HepG2 (cell line): ENCODE measurements around the gene RBCK1. TPM values are rescaled to one million over a fixed set of nuclear protein-coding genes. Genes with fewer than 3 reads are reported as not detected.

ENCODE experiments used
- AKAP8 ChIP-seq: sonication (generic); formaldehyde crosslinking; IDR thresholded peaks from 2 replicates; pipeline ENCODE4 v1.5.1; 2020; ENCODE audit warnings: mild to moderate bottlenecking, missing genetic modification reagents
- CEBPB ChIP-seq: IDR thresholded peaks from 2 replicates; pipeline ENCODE4 v1.6.1; 2011; ENCODE audit warnings: low read depth, low read length, improper control_type of control experiment, borderline replicate concordance
- GFI1 ChIP-seq: sonication (generic); formaldehyde crosslinking; IDR thresholded peaks from 2 replicates; pipeline ENCODE4 v1.5.0; 2020; ENCODE audit warnings: missing genetic modification reagents, mild to moderate bottlenecking, borderline replicate concordance
- HMGXB4 ChIP-seq, 2 experiments: sonication (generic) in 1 of 2; formaldehyde crosslinking in 1 of 2; IDR thresholded peaks; 2 replicates each; pipeline versions ENCODE4 v1.4.0 to v1.6.1; 2018 to 2020; ENCODE audit warnings: missing genetic modification reagents in 2 of 2, borderline replicate concordance in 1 of 2, low read depth in 1 of 2, mild to moderate bottlenecking in 1 of 2, missing biosample characterization in 1 of 2
- HNF4A ChIP-seq: sonication (generic); formaldehyde crosslinking; IDR thresholded peaks from 2 replicates; pipeline ENCODE4 v1.4.0; 2020; ENCODE audit warnings: missing genetic modification reagents
- IKZF4 ChIP-seq: sonication (generic); formaldehyde crosslinking; IDR thresholded peaks from 2 replicates; pipeline ENCODE4 v1.5.1; 2020; ENCODE audit warnings: borderline replicate concordance, mild to moderate bottlenecking, low read depth, missing genetic modification reagents; ENCODE audit errors: not compliant biosample characterization
- JDP2 ChIP-seq: sonication (generic); formaldehyde crosslinking; IDR thresholded peaks from 2 replicates; pipeline ENCODE4 v1.8.1; 2022; ENCODE audit warnings: missing genetic modification reagents, borderline replicate concordance
- KAT2B ChIP-seq: fragments of 150-350 bp; IDR thresholded peaks from 2 replicates; pipeline ENCODE4 v1.6.1; 2014; ENCODE audit warnings: low read depth, low read length, borderline replicate concordance
- KDM1A ChIP-seq: IDR thresholded peaks from 2 replicates; pipeline ENCODE4 v1.6.1; 2016; ENCODE audit warnings: missing compliant biosample characterization
- KDM6A ChIP-seq: IDR thresholded peaks from 2 replicates; pipeline ENCODE4 v1.6.1; 2016; ENCODE audit warnings: low read depth
- MBD4 ChIP-seq: IDR thresholded peaks from 2 replicates; pipeline ENCODE4 v1.6.1; 2012; ENCODE audit warnings: low read length, inconsistent platforms, borderline replicate concordance
- MXD1 ChIP-seq: sonication (generic); formaldehyde crosslinking; IDR thresholded peaks from 2 replicates; pipeline ENCODE4 v1.4.0; 2020; ENCODE audit warnings: mild to moderate bottlenecking, missing genetic modification reagents
- NR2F6 ChIP-seq, 2 experiments: IDR thresholded peaks; 2 replicates each; pipeline ENCODE4 v1.6.1; 2016; ENCODE audit warnings: antibody characterized with exemption in 1 of 2, mild to moderate bottlenecking in 1 of 2
- POGK ChIP-seq: sonication (generic); formaldehyde crosslinking; conservative IDR thresholded peaks from 2 replicates; pipeline ENCODE4 v1.8.0; 2022; ENCODE audit warnings: mild to moderate bottlenecking, moderate library complexity, missing genetic modification reagents
- RORA ChIP-seq: sonication (generic); formaldehyde crosslinking; IDR thresholded peaks from 2 replicates; pipeline ENCODE4 v1.5.0; 2020; ENCODE audit warnings: mild to moderate bottlenecking, missing genetic modification reagents, moderate library complexity
- STAG1 ChIP-seq: sonication (generic); formaldehyde crosslinking; IDR thresholded peaks from 2 replicates; pipeline ENCODE4 v1.4.0; 2020; ENCODE audit warnings: missing genetic modification reagents
- TBX3 ChIP-seq: fragments of 450-650 bp; IDR thresholded peaks from 2 replicates; pipeline ENCODE4 v1.6.1; 2017; ENCODE audit warnings: antibody characterized with exemption, mild to moderate bottlenecking, inconsistent platforms, borderline replicate concordance
- ZFP1 ChIP-seq: IDR thresholded peaks from 2 replicates; pipeline ENCODE4 v1.6.1; 2016
- ZFP36 ChIP-seq: fragments of 150-350 bp; IDR thresholded peaks from 2 replicates; pipeline ENCODE4 v1.6.1; 2018; ENCODE audit warnings: borderline replicate concordance, low read length, low read depth; ENCODE audit not compliant: partially characterized antibody
- ZFP37 ChIP-seq: sonication (generic); formaldehyde crosslinking; IDR thresholded peaks from 2 replicates; pipeline ENCODE4 v1.4.0; 2020; ENCODE audit warnings: missing genetic modification reagents, borderline replicate concordance
- ZFP41 ChIP-seq: sonication (generic); formaldehyde crosslinking; IDR thresholded peaks from 2 replicates; pipeline ENCODE4 v1.4.0; 2020; ENCODE audit warnings: mild to moderate bottlenecking, missing genetic modification reagents, borderline replicate concordance
- ZNF225 ChIP-seq: sonication (generic); formaldehyde crosslinking; IDR thresholded peaks from 2 replicates; pipeline ENCODE4 v1.4.0; 2020; ENCODE audit warnings: mild to moderate bottlenecking, missing genetic modification reagents
- ZNF260 ChIP-seq: sonication (generic); formaldehyde crosslinking; IDR thresholded peaks from 2 replicates; pipeline ENCODE4 v1.4.0; 2020; ENCODE audit warnings: missing genetic modification reagents, low read depth, mild to moderate bottlenecking, borderline replicate concordance
- ZNF296 ChIP-seq: sonication (generic); formaldehyde crosslinking; conservative IDR thresholded peaks from 2 replicates; pipeline ENCODE4 v1.5.0; 2020; ENCODE audit warnings: mild to moderate bottlenecking, missing genetic modification reagents
- ZNF713 ChIP-seq: sonication (generic); formaldehyde crosslinking; IDR thresholded peaks from 2 replicates; pipeline ENCODE4 v1.4.0; 2020; ENCODE audit warnings: mild to moderate bottlenecking, missing genetic modification reagents
- ZNF775 ChIP-seq: sonication (generic); formaldehyde crosslinking; IDR thresholded peaks from 2 replicates; pipeline ENCODE4 v1.4.0; 2020; ENCODE audit warnings: missing genetic modification reagents, mild to moderate bottlenecking, moderate library complexity, borderline replicate concordance
- ZNF83 ChIP-seq: sonication (generic); formaldehyde crosslinking; IDR thresholded peaks from 2 replicates; pipeline ENCODE4 v1.4.0; 2020; ENCODE audit warnings: missing genetic modification reagents, mild to moderate bottlenecking, borderline replicate concordance
- polyA plus RNA-seq, 8 experiments: library from polyadenylated mRNA; depleted of rRNA in 3 of 8; stranded (reverse) in 7 of 8; unstranded in 1 of 8; fragments of >200 nt; fragmentation: Illumina TruSeq in 4 of 8; extraction: Trizol in 4 of 8; gene quantifications; 2 replicates each; pipeline versions ENCODE4 v1.2.1 to v1.2.3, GENCODE V29; 2011 to 2016; ENCODE audit warnings: low read depth in 4 of 8, missing spikeins in 1 of 8, mixed read lengths in 1 of 8; ENCODE audit not compliant: insufficient read depth in 1 of 8
- total RNA-seq, 5 experiments: library from RNA; depleted of rRNA; stranded (reverse); fragments of >200 nt; fragmentation: Illumina TruSeq; extraction: Trizol; gene quantifications; 2 replicates each; pipeline ENCODE4 v1.2.3, GENCODE V29; 2016; ENCODE audit warnings: low read depth in 1 of 5

The RBCK1 gene
- total and polyA plus RNA-seq, 2 of the 13 experiments (the other 11 are each of a cell fraction or from before 2014, with no cell fraction given), result 149 to 215 TPM

GRCh38 chr20:433300-433975 is 25.3 kb downstream of the RBCK1 start (continued):
- 0 out of 2 replicates have a peak, but pooled peaks have one; percentile 25 for TF ChIP-seq ZNF225 (CRISPR knock-in tag)
- TF ChIP-seq STAG1, result no peak
- no peak for TF ChIP-seq ZFP36
- TF ChIP-seq HMGXB4 (CRISPR knock-in tag; IDR thresholded peaks at IDR 0.05; ENCODE audit: borderline replicate concordance in 1 of 2, low read depth in 1 of 2), result 0 out of 4 replicates have a peak, but pooled peaks of 1 of the 2 experiments have one; percentile 12
- TF ChIP-seq ZNF775 (CRISPR knock-in tag), result no peak
- no peak for TF ChIP-seq TBX3
- TF ChIP-seq ZNF713 (CRISPR knock-in tag), result 0 out of 2 replicates have a peak, but pooled peaks have one; percentile 41
- TF ChIP-seq ZFP37 (CRISPR knock-in tag), result 0 out of 2 replicates have a peak, but pooled peaks have one; percentile 30
- TF ChIP-seq AKAP8 (CRISPR knock-in tag), result 0 out of 2 replicates have a peak, but pooled peaks have one; percentile 56
- 0 out of 2 replicates have a peak, but pooled peaks have one; percentile 9 for TF ChIP-seq HNF4A (CRISPR knock-in tag)
- TF ChIP-seq KDM6A (CRISPR knock-in tag), result no peak
- TF ChIP-seq JDP2 (CRISPR knock-in tag), result no peak
- TF ChIP-seq POGK, result no peak
- TF ChIP-seq ZNF296 (CRISPR knock-in tag), result 0 out of 2 replicates have a peak, but pooled peaks have one; percentile 55
- TF ChIP-seq ZFP1 (CRISPR knock-in tag), result no peak
- TF ChIP-seq GFI1 (CRISPR knock-in tag), result no peak
- no peak for TF ChIP-seq CEBPB
- TF ChIP-seq ZNF260 (CRISPR knock-in tag), result no peak
- no peak for TF ChIP-seq MXD1 (CRISPR knock-in tag)
- no peak for TF ChIP-seq KAT2B
- TF ChIP-seq NR2F6 (IDR thresholded peaks at IDR 0.05), result no peak
- no peak for TF ChIP-seq NR2F6 (CRISPR knock-in tag; IDR thresholded peaks at IDR 0.05)
- 0 out of 2 replicates have a peak, but pooled peaks have one; percentile 25 for TF ChIP-seq ZFP41
- TF ChIP-seq IKZF4 (CRISPR knock-in tag), result no peak
- TF ChIP-seq ZNF83 (CRISPR knock-in tag), result no peak
- no peak for TF ChIP-seq MBD4
- TF ChIP-seq KDM1A, result no peak
- no peak for TF ChIP-seq RORA (CRISPR knock-in tag)
